A549 (cell line): ENCODE results near the gene TANGO2. TPM values are rescaled to one million over a fixed set of nuclear protein-coding genes. Genes with fewer than 3 reads are reported as not detected.
A peak's percentile ranks its signal among the peaks of the same experiment; 100 is the strongest.

Experiments used
- ATAC-seq, 2 experiments: fragments of 200-7000 bp in 1 of 2; fragments of >200 bp in 1 of 2; cut with Nextera tagmentation in 1 of 2; cut with Tn5 transposase in 1 of 2; 3 replicates each; pipeline versions ENCODE4 v1.8.0 to v1.9.1; 2018 to 2020; ENCODE audit warnings: mild to moderate bottlenecking in 1 of 2, moderate library complexity in 1 of 2
- CTCF ChIA-PET: fragments of 300-600 bp; sonication (Branson Sonifier 250); formaldehyde crosslinking; extraction: SDS; loops from one replicate; lab custom pipeline; 2021; ENCODE audit warnings: antibody characterized with exemption, inconsistent platforms; lab: Yijun Ruan, JAX
- POLR2A ChIA-PET: fragments of 350-600 bp; formaldehyde crosslinking; extraction: SDS; loops from one replicate; lab custom pipeline; 2021; ENCODE audit warnings: antibody characterized with exemption, inconsistent platforms; lab: Yijun Ruan, JAX
- DNase-seq, 2 experiments: peaks; one replicate each; pipeline versions ENCODE4 v3.0.0 to v3.0.0-alpha.2; 2011 to 2016; ENCODE audit warnings: low read depth in 1 of 2, low spot score in 1 of 2
- FAIRE-seq: peaks from 2 replicates; lab custom pipeline; 2011; peaks lifted over from hg19 to GRCh38; lab: Jason Lieb, UNC
- H3K27ac ChIP-seq, 2 experiments: fragments of >200 bp; sonication (Bioruptor Twin); formaldehyde crosslinking; 3 replicates each; pipeline ENCODE4 v1.5.1; 2016 to 2017
- H3K4me1 ChIP-seq: fragments of >200 bp; sonication (Bioruptor Twin); formaldehyde crosslinking; 3 replicates; pipeline ENCODE4 v1.6.1; 2016
- H3K4me2 ChIP-seq: fragments of >200 bp; sonication (Bioruptor Twin); formaldehyde crosslinking; 3 replicates; pipeline ENCODE4 v1.6.1; 2016
- H3K4me3 ChIP-seq: fragments of >200 bp; sonication (Bioruptor Twin); formaldehyde crosslinking; 3 replicates; pipeline ENCODE4 v1.5.1; 2016
- H3K9me3 ChIP-seq: fragments of >200 bp; sonication (Bioruptor Twin); formaldehyde crosslinking; 3 replicates; pipeline ENCODE4 v1.6.1; 2016
- BHLHE40 ChIP-seq: IDR thresholded peaks from 2 replicates; pipeline ENCODE4 v1.6.1; 2012; ENCODE audit warnings: low read depth, low read length, inconsistent platforms
- CBX2 ChIP-seq: fragments of 200-600 bp; sonication (generic); IDR thresholded peaks from 2 replicates; pipeline ENCODE4 v1.6.1; 2016; ENCODE audit warnings: low read depth, mild to moderate bottlenecking, borderline replicate concordance
- EP300 ChIP-seq, 2 experiments: fragments of >200 bp; sonication (Bioruptor Twin); formaldehyde crosslinking; IDR thresholded peaks; 2 replicates in 1 of 2; 3 replicates in 1 of 2; pipeline ENCODE4 v1.6.1; 2016 to 2017
- FOSL2 ChIP-seq, 2 experiments: fragments of 450-650 bp in 1 of 2; fragments of >200 bp in 1 of 2; sonication (Bioruptor Twin) in 1 of 2; formaldehyde crosslinking; IDR thresholded peaks; 2 replicates each; pipeline versions ENCODE4 v1.5.0 to v1.6.1; 2016 to 2020; ENCODE audit warnings: mild to moderate bottlenecking in 1 of 2, moderate library complexity in 1 of 2
- GATA3 ChIP-seq: IDR thresholded peaks from 2 replicates; pipeline ENCODE4 v1.6.1; 2012; ENCODE audit warnings: borderline replicate concordance
- HOXA7 ChIP-seq: fragments of 250-450 bp; sonication (Bioruptor Pico); IDR thresholded peaks from 2 replicates; pipeline ENCODE4 v1.5.0; 2020; ENCODE audit warnings: mild to moderate bottlenecking, moderate library complexity
- HOXB13 ChIP-seq: fragments of 250-450 bp; sonication (Bioruptor Pico); IDR thresholded peaks from 2 replicates; pipeline ENCODE4 v1.5.0; 2020; ENCODE audit warnings: low read depth, mild to moderate bottlenecking, moderate library complexity
- HOXB5 ChIP-seq: fragments of 250-450 bp; sonication (Bioruptor Pico); IDR thresholded peaks from 2 replicates; pipeline ENCODE4 v1.5.0; 2020; ENCODE audit warnings: mild to moderate bottlenecking, moderate library complexity
- MAFK ChIP-seq: fragments of 450-650 bp; IDR thresholded peaks from 2 replicates; pipeline ENCODE4 v1.6.1; 2014; ENCODE audit not compliant: partially characterized antibody
- MAZ ChIP-seq: fragments of 150-350 bp; IDR thresholded peaks from 2 replicates; pipeline ENCODE4 v1.6.1; 2014; ENCODE audit warnings: antibody characterized with exemption, low read depth, low read length, borderline replicate concordance
- NPAS2 ChIP-seq: fragments of 250-450 bp; sonication (Bioruptor Pico); IDR thresholded peaks from 2 replicates; pipeline ENCODE4 v1.8.0; 2022; ENCODE audit warnings: mild to moderate bottlenecking, moderate library complexity, borderline replicate concordance
- PBX3 ChIP-seq: IDR thresholded peaks from 2 replicates; pipeline ENCODE4 v1.6.1; 2012
- POLR2A ChIP-seq: IDR thresholded peaks from 2 replicates; pipeline ENCODE4 v1.6.1; 2012; ENCODE audit warnings: mild to moderate bottlenecking, low read length
- RNF2 ChIP-seq: fragments of 200-600 bp; sonication (generic); IDR thresholded peaks from 2 replicates; pipeline ENCODE4 v1.6.1; 2016; ENCODE audit warnings: low read depth, mild to moderate bottlenecking, antibody characterized with exemption, moderate library complexity, borderline replicate concordance
- TP53 ChIP-seq: fragments of 250-450 bp; sonication (Bioruptor Pico); IDR thresholded peaks from 2 replicates; pipeline ENCODE4 v1.5.0; 2021; ENCODE audit warnings: mild to moderate bottlenecking, moderate library complexity
- ZC3H11A ChIP-seq: fragments of 450-650 bp; IDR thresholded peaks from 2 replicates; pipeline ENCODE4 v1.6.1; 2014; ENCODE audit warnings: antibody characterized with exemption, mild to moderate bottlenecking
- WGBS: methylation state at CpG from one replicate; pipeline ENCODE4 v1.1.6; 2017; ENCODE audit errors: missing lambda C conversion rate; 5-methylcytosine and 5-hydroxymethylcytosine counted together
- polyA plus RNA-seq, 4 experiments: library from polyadenylated mRNA; depleted of rRNA in 3 of 4; stranded (reverse); fragments of >200 nt; fragmentation: RNase III in 1 of 4; extraction: RNeasy Plus Mini Kit Qiagen cat#74134 plus additional on column Dnase treatment in 1 of 4; gene quantifications; 2 replicates in 3 of 4; 3 replicates in 1 of 4; pipeline ENCODE4 v1.2.3, GENCODE V29; 2011 to 2017
- TF ChIP-seq, protein P1 (sequence below): IDR thresholded peaks from 2 replicates; pipeline ENCODE4 v1.6.1; 2012; ENCODE audit warnings: low read depth, borderline replicate concordance
- TF ChIP-seq, protein P2 (sequence below): fragments of 250-450 bp; sonication (Bioruptor Pico); IDR thresholded peaks from 2 replicates; pipeline ENCODE4 v1.5.0; 2020; ENCODE audit warnings: low read depth, mild to moderate bottlenecking, moderate library complexity
- TF ChIP-seq, protein P3 (sequence below): IDR thresholded peaks from 2 replicates; pipeline ENCODE4 v1.6.1; 2012

The TANGO2 gene
- polyA plus RNA-seq, 2 of the 4 experiments (the other 2 are of a cell fraction), result 13.2 to 13.8 TPM

GRCh38 chr22:20079745-20080444, 59.0 kb downstream of the TANGO2 start, which contains the start of gene DGCR8 (continued):
- TF ChIP-seq, protein P1, sequence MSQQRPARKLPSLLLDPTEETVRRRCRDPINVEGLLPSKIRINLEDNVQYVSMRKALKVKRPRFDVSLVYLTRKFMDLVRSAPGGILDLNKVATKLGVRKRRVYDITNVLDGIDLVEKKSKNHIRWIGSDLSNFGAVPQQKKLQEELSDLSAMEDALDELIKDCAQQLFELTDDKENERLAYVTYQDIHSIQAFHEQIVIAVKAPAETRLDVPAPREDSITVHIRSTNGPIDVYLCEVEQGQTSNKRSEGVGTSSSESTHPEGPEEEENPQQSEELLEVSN, result peak; percentile 97
- TF ChIP-seq FOSL2 (IDR thresholded peaks at IDR 0.05) (no peak), FOSL2 (CRISPR knock-in tag; IDR thresholded peaks at IDR 0.05) (no peak), POLR2A (peak; percentile 92), TP53 (CRISPR knock-in tag) (0 out of 2 replicates have a peak, but pooled peaks have one; percentile 59), CBX2 (no peak), NPAS2 (CRISPR knock-in tag) (0 out of 2 replicates have a peak, but pooled peaks have one; percentile 4), HOXB13 (CRISPR knock-in tag) (peak; percentile 87), RNF2 (no peak), HOXA7 (CRISPR knock-in tag) (no peak), PBX3 (0 out of 2 replicates have a peak, but pooled peaks have one; percentile 36)
- TF ChIP-seq, protein P2, sequence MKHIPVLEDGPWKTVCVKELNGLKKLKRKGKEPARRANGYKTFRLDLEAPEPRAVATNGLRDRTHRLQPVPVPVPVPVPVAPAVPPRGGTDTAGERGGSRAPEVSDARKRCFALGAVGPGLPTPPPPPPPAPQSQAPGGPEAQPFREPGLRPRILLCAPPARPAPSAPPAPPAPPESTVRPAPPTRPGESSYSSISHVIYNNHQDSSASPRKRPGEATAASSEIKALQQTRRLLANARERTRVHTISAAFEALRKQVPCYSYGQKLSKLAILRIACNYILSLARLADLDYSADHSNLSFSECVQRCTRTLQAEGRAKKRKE, result 0 out of 2 replicates have a peak, but pooled peaks have one; percentile 25

DNA sequence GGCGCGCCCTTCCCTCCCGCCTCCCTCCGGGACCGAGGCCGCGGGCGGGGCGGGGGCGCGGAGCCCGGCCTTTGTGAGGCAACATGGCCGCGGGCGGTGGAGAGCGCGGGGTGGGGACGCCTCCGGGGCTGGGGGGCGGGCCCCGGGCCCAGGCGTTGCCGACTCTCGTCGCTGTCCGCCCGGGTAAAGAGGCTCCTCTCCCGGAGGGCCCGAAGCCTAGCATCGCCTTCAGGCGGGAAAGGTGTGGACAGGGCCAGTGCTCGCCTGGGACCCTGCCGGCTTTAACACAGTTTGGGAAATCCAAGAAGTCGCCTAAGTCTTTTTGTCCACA, 59.5 kb downstream of the TANGO2 start:
- FAIRE-seq (no peak), ATAC-seq (peak; percentile 50 to 72), DNase-seq (peak; percentile 36 to 50)
- Histone ChIP-seq H3K4me2 (peak overlapping the region; percentile 97), H3K27ac (peak overlapping the region; percentile 96 to 100), H3K4me1 (peaks cover 16% of the 10 kb centered on the region; the same call in 2 of the 3 replicates), H3K4me3 (peak overlapping the region; percentile 61), H3K9me3 (no peaks in the 10 kb centered on the region)
- WGBS, result 20% methylated on average over 1 of the region's 34 CpGs
- no peak for TF ChIP-seq EP300 (IDR thresholded peaks at IDR 0.05)
- no peak for TF ChIP-seq RNF2
- TF ChIP-seq TP53 (CRISPR knock-in tag), result no peak
- TF ChIP-seq MAZ, result no peak
- TF ChIP-seq BHLHE40, result no peak
- TF ChIP-seq GATA3, result no peak
- TF ChIP-seq ZC3H11A, result no peak
- no peak for TF ChIP-seq MAFK
- CTCF ChIA-PET, result no interaction called here
- POLR2A ChIA-PET, result interaction anchor here (1.0 kb wide), 1 partner anchor 23 kb away, joined by 3 read pairs; no protein-coding TSS in a partner anchor

DNA sequence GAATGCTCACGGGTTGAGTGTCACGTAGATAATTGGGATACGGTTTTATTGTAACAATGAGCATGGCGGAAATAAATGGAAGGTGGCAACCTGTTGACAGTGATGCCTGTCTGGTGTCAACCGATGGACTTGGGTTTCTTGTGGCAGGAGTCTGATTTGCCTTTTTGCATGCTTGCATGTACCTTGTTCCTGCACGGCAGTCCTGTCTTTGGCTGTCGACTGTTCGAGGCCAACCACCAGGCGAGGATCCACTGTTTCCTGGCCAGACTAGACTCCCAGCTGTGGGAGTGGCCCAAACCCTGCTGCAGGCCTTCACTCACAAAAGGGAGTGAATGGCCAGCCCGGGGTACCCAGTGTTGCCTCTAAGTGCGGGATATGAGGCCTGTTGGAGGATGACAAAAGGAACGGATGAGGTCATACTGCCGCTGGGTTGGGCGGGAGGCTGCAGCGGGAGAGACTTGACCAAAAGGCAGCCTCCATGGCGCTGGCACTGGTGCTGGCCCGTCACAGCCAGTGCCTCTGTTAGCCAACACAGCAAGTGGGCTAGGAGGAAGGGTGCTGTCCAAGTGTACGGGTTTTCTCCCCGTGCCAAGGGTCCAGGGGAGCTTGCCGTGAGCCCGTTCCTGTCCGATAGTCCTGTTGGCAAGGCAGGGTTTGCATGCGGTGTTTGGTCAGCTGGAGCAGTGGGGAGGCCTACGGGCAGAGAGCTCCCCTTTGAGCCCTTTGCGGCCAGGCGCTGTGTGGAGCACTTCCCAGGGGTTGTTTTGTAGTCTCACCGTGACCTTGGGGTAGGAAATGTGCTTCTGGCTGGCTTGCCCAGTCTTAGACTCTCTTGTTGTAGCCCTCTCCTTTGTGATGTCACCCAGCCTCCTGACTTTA, 60.1 kb downstream of the TANGO2 start:
- Histone ChIP-seq H3K4me2 (peak overlapping the region; percentile 97), H3K27ac (peak overlapping the region; percentile 96 to 100), H3K9me3 (no peaks in the 10 kb centered on the region), H3K4me3 (peak overlapping the region; percentile 61), H3K4me1 (peaks cover 16% of the 10 kb centered on the region; the same call in 2 of the 3 replicates)
- 6% methylated on average over 12 of the region's 27 CpGs for WGBS
- CTCF ChIA-PET, result interaction anchor here (2.5 kb wide), 1 partner anchor 30 kb away, joined by 7 read pairs; no protein-coding TSS in a partner anchor
- TF ChIP-seq, protein P3, sequence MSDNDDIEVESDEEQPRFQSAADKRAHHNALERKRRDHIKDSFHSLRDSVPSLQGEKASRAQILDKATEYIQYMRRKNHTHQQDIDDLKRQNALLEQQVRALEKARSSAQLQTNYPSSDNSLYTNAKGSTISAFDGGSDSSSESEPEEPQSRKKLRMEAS, result peak; percentile 49; the same call in 1 of the 2 replicates
- no peak for TF ChIP-seq HOXB5
- ATAC-seq (peak; percentile 6 to 9; a peak in 3 of 6 replicates), FAIRE-seq (no peak), DNase-seq (peak; percentile 5 to 30)
- POLR2A ChIA-PET, result no interaction called here
